ENCODE results near the gene SMC1B.
"Not testable (repeated sequence)": the region's sequence is repeated elsewhere in the genome, so short reads cannot be mapped to it uniquely, and the experiment has no call there.

The SMC1B gene

DNA sequence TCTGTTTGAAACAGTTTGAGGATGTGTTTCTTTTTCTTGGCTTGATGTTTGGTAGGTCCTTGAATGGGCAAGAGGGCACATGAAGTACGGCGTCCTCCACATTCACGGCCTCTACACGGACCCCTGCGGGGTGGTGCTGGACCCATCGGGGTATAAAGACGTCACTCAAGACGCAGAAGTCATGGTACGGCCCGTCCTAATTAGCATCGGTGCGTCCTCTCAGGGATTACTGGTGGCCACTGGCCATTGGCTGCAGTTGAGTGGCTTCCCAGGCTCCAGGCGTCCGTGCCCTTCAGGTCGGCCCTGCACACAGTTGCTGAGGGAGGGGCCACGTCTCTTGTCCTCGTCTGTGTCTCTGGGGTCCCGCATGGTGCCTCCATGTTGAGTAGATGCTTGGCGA is 82.9 kb downstream of the SMC1B start:
- no peak for DNase-seq (ENCODE audit: low spot score)
- POLR2A ChIA-PET (ENCODE audit: low non-redundant PET), result no interaction called here
- no peak for TF ChIP-seq CTCF (conservative IDR thresholded peaks at IDR 0.05; ENCODE audit: low read depth)
- CTCF ChIA-PET, result no interaction called here
- peak overlapping the region; percentile 53; the same call in 1 of the 2 replicates for H3K27ac ChIP-seq

DNA sequence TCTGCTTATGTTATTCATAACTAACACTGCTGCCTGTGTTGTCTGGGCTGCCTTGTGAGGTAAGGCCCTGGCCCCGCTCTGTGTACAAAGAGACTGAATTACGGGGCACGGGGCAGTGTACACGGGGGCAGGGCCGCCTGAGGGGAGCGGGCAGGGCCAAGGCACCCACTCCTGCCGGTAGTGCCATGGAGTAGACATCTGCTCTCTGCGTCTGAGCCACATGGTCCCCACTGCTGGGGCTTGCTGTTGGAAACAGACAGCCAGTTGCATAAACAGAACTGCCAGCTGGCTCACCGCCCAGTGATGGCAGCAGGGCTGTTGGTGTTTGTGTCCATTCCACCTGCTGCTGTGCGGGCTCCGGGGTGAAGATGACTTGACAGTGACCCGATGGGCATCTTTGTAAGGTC is 83.9 kb downstream of the SMC1B start:
- POLR2A ChIA-PET (ENCODE audit: low non-redundant PET), result no interaction called here

DNA sequence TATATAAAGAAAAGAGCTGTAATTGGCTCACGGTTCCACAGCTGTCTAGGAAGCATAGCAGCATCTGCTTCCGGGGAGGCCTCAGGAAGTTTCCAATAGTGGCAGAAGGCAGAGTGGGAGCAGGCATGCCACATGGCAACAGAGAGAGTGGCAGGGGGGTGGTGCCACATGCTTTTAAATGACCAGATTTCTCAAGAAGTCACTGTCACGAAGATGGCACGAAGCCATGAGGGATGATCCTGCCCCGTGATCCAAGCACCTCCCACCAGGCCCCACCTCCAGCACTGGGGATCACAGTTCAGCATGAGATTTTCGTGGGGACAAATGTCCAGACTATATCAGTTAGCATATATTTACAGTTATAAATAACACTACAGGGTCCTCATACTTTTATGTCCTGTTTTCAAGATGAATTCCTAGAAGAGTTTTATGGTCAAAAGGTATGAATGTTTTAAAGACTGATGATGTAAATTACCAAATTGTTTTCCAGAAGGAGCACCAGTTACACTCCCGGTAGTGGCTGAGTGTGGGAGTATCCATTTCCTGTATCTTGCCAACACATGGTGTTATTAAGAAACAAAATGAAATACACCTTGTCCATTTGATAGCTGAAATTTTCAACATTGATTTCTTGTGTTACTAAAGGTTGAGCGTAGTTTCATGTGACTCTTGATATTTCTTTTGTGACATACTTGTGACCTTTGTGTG is 84.4 kb downstream of the SMC1B start:
- POLR2A ChIA-PET (ENCODE audit: low non-redundant PET), result no interaction called here
- no peak for DNase-seq (ENCODE audit: low spot score)
- H3K27ac ChIP-seq, result no peak overlapping the region
- TF ChIP-seq CTCF (conservative IDR thresholded peaks at IDR 0.05; ENCODE audit: low read depth), result no peak
- CTCF ChIA-PET, result no interaction called here

More for the DNA sequence above, 83.9 kb downstream of the SMC1B start:
- DNase-seq (ENCODE audit: low spot score), result no peak
- CTCF ChIA-PET, result interaction anchor here (0.7 kb wide), 1 partner anchor 473 kb away, joined by 3 read pairs; no protein-coding TSS in a partner anchor
- TF ChIP-seq CTCF (conservative IDR thresholded peaks at IDR 0.05; ENCODE audit: low read depth), result no peak
- H3K27ac ChIP-seq, result no peak overlapping the region

DNA sequence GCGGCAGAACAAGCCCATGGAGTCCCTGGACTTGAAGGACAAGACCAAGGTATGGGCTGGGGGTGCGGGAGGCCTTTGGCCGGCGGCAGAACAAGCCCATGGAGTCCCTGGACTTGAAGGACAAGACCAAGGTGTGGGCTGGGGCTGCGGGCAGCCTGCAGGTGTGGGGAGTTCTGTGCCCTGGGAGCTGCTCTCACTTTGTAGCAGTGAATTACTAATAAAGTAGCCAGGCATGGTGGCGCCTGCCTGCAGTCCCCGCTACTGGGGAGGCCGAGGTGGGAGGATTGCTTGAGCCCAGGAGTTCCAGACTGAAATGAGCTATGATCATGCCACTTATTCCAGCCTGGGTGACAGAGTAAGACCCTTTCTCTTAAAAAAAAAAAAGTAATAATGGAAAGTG is 85.1 kb downstream of the SMC1B start:
- CTCF ChIA-PET, result interaction anchor here (0.6 kb wide), 1 partner anchor 126 kb away, joined by 3 read pairs; no protein-coding TSS in a partner anchor
- POLR2A ChIA-PET (ENCODE audit: low non-redundant PET); DNase-seq (ENCODE audit: low spot score); H3K27ac ChIP-seq: not testable (repeated sequence)

DNA sequence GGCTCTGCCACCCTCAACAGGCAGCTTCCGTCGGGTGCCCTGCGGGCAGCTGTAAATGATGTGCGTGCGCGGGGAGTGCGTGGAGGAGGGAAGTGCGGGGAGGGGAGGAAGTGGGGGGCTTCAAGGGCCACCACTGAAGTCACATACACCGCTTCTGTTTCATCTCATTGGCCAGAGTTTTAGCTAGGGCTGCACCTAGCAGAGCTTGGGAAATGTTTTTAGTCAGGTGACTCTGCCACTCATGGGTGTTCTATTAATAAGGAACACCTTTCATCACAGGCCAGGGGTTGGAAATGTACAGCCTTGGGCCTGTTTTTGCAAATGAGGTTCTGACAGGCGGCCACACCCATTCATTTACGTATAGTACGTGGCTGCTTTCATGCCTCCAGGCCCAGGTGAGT is 89.1 kb downstream of the SMC1B start:
- ChIA-PET POLR2A (ENCODE audit: low non-redundant PET) (no interaction called here), CTCF (no interaction called here)
- no peak for DNase-seq (ENCODE audit: low spot score)
- no peak for TF ChIP-seq CTCF (conservative IDR thresholded peaks at IDR 0.05; ENCODE audit: low read depth)
- peak overlapping the region; percentile 39; the same call in 1 of the 2 replicates for H3K27ac ChIP-seq

- POLR2A ChIA-PET (ENCODE audit: low non-redundant PET), result no interaction called here
- CTCF ChIA-PET, result no interaction called here
- peak overlapping the region; percentile 39; the same call in 1 of the 2 replicates for H3K27ac ChIP-seq
- no peak for TF ChIP-seq CTCF (conservative IDR thresholded peaks at IDR 0.05; ENCODE audit: low read depth)
- DNase-seq (ENCODE audit: low spot score), result no peak
These were observed 89.7 kb downstream of the SMC1B start for GRCh38 chr22:45323695-45324094.

DNA sequence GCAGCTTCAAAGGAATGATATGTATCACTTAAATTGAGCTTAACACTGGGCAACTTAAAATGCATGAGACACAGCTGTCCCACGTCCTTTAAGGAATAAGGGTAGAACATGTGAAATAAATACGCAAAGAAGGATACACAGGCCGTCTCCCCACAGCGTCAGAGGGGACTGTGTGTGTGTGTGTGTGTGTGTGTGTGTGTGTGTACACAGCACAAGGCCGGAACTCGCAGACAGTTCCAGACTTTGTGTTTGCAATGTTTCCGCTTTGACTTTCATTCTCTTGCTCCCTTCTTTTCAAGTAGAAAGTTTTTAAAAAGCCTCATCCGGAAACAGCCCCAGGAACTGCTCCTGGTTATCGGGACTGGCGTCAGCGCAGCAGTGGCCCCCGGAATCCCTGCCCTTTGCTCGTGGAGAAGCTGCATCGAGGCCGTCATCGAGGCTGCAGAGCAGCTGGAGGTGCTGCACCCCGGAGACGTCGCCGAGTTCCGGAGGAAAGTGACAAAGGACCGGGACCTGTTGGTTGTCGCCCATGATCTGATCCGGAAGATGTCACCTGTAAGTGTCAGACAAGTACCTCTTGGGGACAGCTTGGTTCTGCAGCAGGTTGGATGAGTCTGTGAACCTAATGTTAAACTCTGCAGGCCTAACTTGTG is 90.4 kb downstream of the SMC1B start:
- POLR2A ChIA-PET (ENCODE audit: low non-redundant PET), result no interaction called here
- no peak for DNase-seq (ENCODE audit: low spot score)

More for the DNA sequence above, 90.4 kb downstream of the SMC1B start:
- no peak for TF ChIP-seq CTCF (conservative IDR thresholded peaks at IDR 0.05; ENCODE audit: low read depth)
- H3K27ac ChIP-seq, result no peak overlapping the region
- CTCF ChIA-PET, result no interaction called here

Measured in RWPE1 (cell line).